GM12878 (cell line): ENCODE results near the gene COPZ1. TPM values are rescaled to one million over a fixed set of nuclear protein-coding genes. Genes with fewer than 3 reads are reported as not detected.

Experiments
- ATAC-seq: fragments of 200-7000 bp; cut with Tn5 transposase; 3 replicates; pipeline ENCODE4 v1.9.1; 2020; ENCODE audit warnings: mild to moderate bottlenecking, moderate library complexity
- BruUV-seq: library from RNA; stranded (reverse); fragments of 400-500 nt; replicated peaks from 2 replicates; lab custom pipeline; 2021; lab: Mats Ljungman, UMichigan
- CTCF ChIA-PET: fragments of 300-600 bp; sonication (Branson Sonifier 250); formaldehyde crosslinking; extraction: SDS; loops from one replicate; lab custom pipeline; 2021; ENCODE audit warnings: inconsistent platforms; lab: Yijun Ruan, JAX
- POLR2A ChIA-PET: fragments of 350-600 bp; formaldehyde crosslinking; extraction: SDS; loops from one replicate; lab custom pipeline; 2021; ENCODE audit warnings: inconsistent platforms; lab: Charles Lee
- RAD21 ChIA-PET: fragments of 300-600 bp; sonication (Branson Sonifier 250); formaldehyde crosslinking; loops from one replicate; lab custom pipeline; 2023; ENCODE audit warnings: antibody characterized with exemption; ENCODE audit not compliant: unreplicated experiment; lab: Charles Lee
- SMC1A ChIA-PET: fragments of 300-600 bp; sonication (Branson Sonifier 250); formaldehyde crosslinking; loops from one replicate; lab custom pipeline; 2023; ENCODE audit not compliant: unreplicated experiment, uncharacterized antibody; lab: Charles Lee
- DNase-seq: peaks from one replicate; pipeline ENCODE4 v3.0.0-alpha.2; 2011; ENCODE audit warnings: low read depth, low spot score
- FAIRE-seq: peaks from 3 replicates; lab custom pipeline; 2011; peaks lifted over from hg19 to GRCh38; lab: Jason Lieb, UNC
- H2AFZ ChIP-seq: 2 replicates; pipeline ENCODE4 v1.6.0; 2011; ENCODE audit warnings: low read depth, low read length, control low read depth; ENCODE audit not compliant: control insufficient read depth
- H3K27ac ChIP-seq: 2 replicates; pipeline ENCODE4 v1.5.1; 2011; ENCODE audit warnings: control low read depth; ENCODE audit not compliant: control insufficient read depth, insufficient read depth
- H3K27me3 ChIP-seq, 2 experiments: replicated peaks in 1 of 2; 2 replicates each; pipeline versions ENCODE4 v1.6.0 to v1.6.1; 2011; ENCODE audit warnings: low read length in 1 of 2; ENCODE audit not compliant: control insufficient read depth in 2 of 2, insufficient read depth in 2 of 2
- H3K36me3 ChIP-seq, 2 experiments: 2 replicates each; pipeline ENCODE4 v1.5.1; 2011; ENCODE audit warnings: low read length in 1 of 2; ENCODE audit not compliant: control insufficient read depth in 2 of 2, insufficient read depth in 2 of 2
- H3K4me1 ChIP-seq: 2 replicates; pipeline ENCODE4 v1.6.1; 2011; ENCODE audit warnings: mild to moderate bottlenecking, low read length, moderate library complexity, mixed read lengths; ENCODE audit not compliant: control insufficient read depth, insufficient read depth
- H3K4me2 ChIP-seq: 2 replicates; pipeline ENCODE4 v1.6.0; 2011; ENCODE audit warnings: control low read depth; ENCODE audit not compliant: control insufficient read depth, insufficient read depth
- H3K4me3 ChIP-seq: fragments of 200-600 bp; sonication (generic); 2 replicates; pipeline ENCODE4 v1.5.1; 2016
- H3K79me2 ChIP-seq: 2 replicates; pipeline ENCODE4 v1.6.0; 2011; ENCODE audit warnings: low read length; ENCODE audit not compliant: control insufficient read depth, insufficient read depth
- H3K9ac ChIP-seq: 2 replicates; pipeline ENCODE4 v1.8.0; 2011; ENCODE audit warnings: low read length, control low read depth, mixed read lengths; ENCODE audit not compliant: control insufficient read depth, insufficient read depth
- H3K9me3 ChIP-seq: replicated peaks from 3 replicates; pipeline ENCODE4 v1.5.1; 2011; ENCODE audit warnings: mild to moderate bottlenecking, low read length; ENCODE audit not compliant: control insufficient read depth, insufficient read depth
- H4K20me1 ChIP-seq: 2 replicates; pipeline ENCODE4 v1.6.0; 2011; ENCODE audit not compliant: control insufficient read depth, insufficient read depth
- EP300 ChIP-seq, 2 experiments: fragments of 150-350 bp in 1 of 2; IDR thresholded peaks; 2 replicates each; pipeline ENCODE4 v1.6.1; 2011 to 2012; ENCODE audit warnings: low read depth in 2 of 2, low read length in 2 of 2, borderline replicate concordance in 1 of 2, improper control_type of control experiment in 1 of 2, inconsistent platforms in 1 of 2; ENCODE audit not compliant: control insufficient read depth in 1 of 2
- EZH2 ChIP-seq: IDR thresholded peaks from 2 replicates; pipeline ENCODE4 v1.6.1; 2012; ENCODE audit warnings: low read depth, mild to moderate bottlenecking, control low read depth, inconsistent platforms, low read length, borderline replicate concordance; ENCODE audit not compliant: control insufficient read depth
- HDAC6 ChIP-seq: fragments of 200-600 bp; sonication (generic); IDR thresholded peaks from one replicate; pipeline ENCODE4 v1.8.0; 2017; ENCODE audit warnings: antibody characterized with exemption; ENCODE audit not compliant: unreplicated experiment
- LARP7 ChIP-seq: fragments of 450-650 bp; IDR thresholded peaks from 2 replicates; pipeline ENCODE4 v1.6.1; 2017; ENCODE audit warnings: mild to moderate bottlenecking
- NFYA ChIP-seq: IDR thresholded peaks from 2 replicates; pipeline ENCODE4 v1.6.1; 2011; ENCODE audit warnings: low read depth, mild to moderate bottlenecking, low read length, improper control_type of control experiment, borderline replicate concordance
- NFYB ChIP-seq: IDR thresholded peaks from 2 replicates; pipeline ENCODE4 v1.6.1; 2011; ENCODE audit warnings: low read depth, mild to moderate bottlenecking, low read length, improper control_type of control experiment, moderate library complexity; ENCODE audit not compliant: insufficient read depth
- RBBP5 ChIP-seq: fragments of 200-600 bp; sonication (generic); conservative IDR thresholded peaks from 2 replicates; pipeline ENCODE4 v1.6.1; 2016
- RUNX3 ChIP-seq: IDR thresholded peaks from 2 replicates; pipeline ENCODE4 v1.6.1; 2012; ENCODE audit warnings: low read length, inconsistent platforms
- TARDBP ChIP-seq: IDR thresholded peaks from 2 replicates; pipeline ENCODE4 v1.6.1; 2016; ENCODE audit warnings: borderline replicate concordance
- ZNF622 ChIP-seq: fragments of 450-650 bp; IDR thresholded peaks from 2 replicates; pipeline ENCODE4 v1.6.1; 2017; ENCODE audit warnings: mild to moderate bottlenecking, inconsistent platforms
- WGBS: methylation state at CpG from one replicate; pipeline ENCODE4 v1.1.6; 2016; ENCODE audit warnings: low lambda C conversion rate; ENCODE audit not compliant: insufficient replicate concordance, insufficient coverage; ENCODE audit errors: missing lambda C conversion rate; 5-methylcytosine and 5-hydroxymethylcytosine counted together
- in situ Hi-C: fragments of 300-500 bp; cut with MboI; formaldehyde crosslinking; loops from 9 replicates; pipeline ENCODE4 v1.14.3; 2018; ENCODE audit warnings: mixed read lengths
- intact Hi-C: fragments of 100-400 bp; cut with micrococcal nuclease; formaldehyde crosslinking; loops from one replicate; pipeline ENCODE4 v1.14.2; 2022; ENCODE audit not compliant: unreplicated experiment
- polyA plus RNA-seq, 11 experiments: library from polyadenylated mRNA; depleted of rRNA in 4 of 11; unstranded in 6 of 11; stranded (reverse) in 5 of 11; fragments of >200 nt; fragmentation: Nextera tagmentation in 4 of 11; fragmentation: Illumina TruSeq in 1 of 11; extraction: Ambion mirVana in 4 of 11; extraction: Trizol in 1 of 11; gene quantifications; 1 replicate in 1 of 11; 2 replicates in 10 of 11; pipeline versions ENCODE4 v1.2.1 to v1.2.3, GENCODE V29; 2011 to 2016; ENCODE audit warnings: inconsistent platforms in 2 of 11, missing spikeins in 2 of 11, low read depth in 1 of 11
- total RNA-seq, 4 experiments: library from RNA; depleted of rRNA in 3 of 4; stranded (reverse); fragments of >200 nt in 3 of 4; fragmentation: Illumina TruSeq in 1 of 4; extraction: Trizol in 1 of 4; gene quantifications; 2 replicates each; pipeline versions ENCODE4 v1.2.1 to v1.2.3, GENCODE V29; 2013 to 2021
- TF ChIP-seq, protein P1 (sequence below): IDR thresholded peaks from 2 replicates; pipeline ENCODE4 v1.6.1; 2012; ENCODE audit warnings: low read depth, low read length, improper control_type of control experiment
- TF ChIP-seq, protein P2 (sequence below): IDR thresholded peaks from 2 replicates; pipeline ENCODE4 v1.6.1; 2011; ENCODE audit warnings: mild to moderate bottlenecking, low read depth, low read length, moderate library complexity; ENCODE audit not compliant: insufficient replicate concordance
- TF ChIP-seq, protein P3 (sequence below): fragments of 450-650 bp; IDR thresholded peaks from 2 replicates; pipeline ENCODE4 v1.6.1; 2016; ENCODE audit warnings: mild to moderate bottlenecking
- TF ChIP-seq, protein P4 (sequence below): fragments of 450-650 bp; IDR thresholded peaks from 2 replicates; pipeline ENCODE4 v1.6.1; 2017; ENCODE audit warnings: low read depth, mild to moderate bottlenecking, moderate library complexity

COPZ1 gene
- total and polyA plus RNA-seq, 10 of the 15 experiments (the other 5 are each of a cell fraction or from before 2014, with no cell fraction given): 112 to 378 (median 184) TPM

DNA sequence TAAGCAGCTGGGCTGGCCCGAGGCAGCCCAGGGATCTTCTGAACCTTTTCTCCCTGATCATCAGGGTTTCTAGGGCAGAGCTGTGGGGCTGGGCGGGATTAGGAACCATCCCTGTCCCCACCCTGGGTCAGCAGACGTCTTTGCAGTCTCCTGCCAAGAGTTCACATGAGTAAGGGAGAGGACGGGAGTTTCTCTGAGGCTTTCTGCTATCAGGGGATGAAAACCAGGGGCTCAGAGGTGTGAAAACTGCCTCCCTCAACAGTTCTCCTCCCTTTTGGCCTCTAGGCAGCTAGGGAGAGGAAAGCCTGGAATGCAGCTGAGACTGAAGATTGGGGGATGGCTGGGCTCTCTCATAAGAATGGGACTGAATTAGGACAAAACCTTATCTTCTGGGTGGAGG is 51.7 kb downstream of the COPZ1 start:
- 19% methylated on average over 4 of the region's 4 CpGs for WGBS

More for the DNA sequence above, 51.7 kb downstream of the COPZ1 start:
- ChIA-PET POLR2A (no interaction called here), RAD21 (no interaction called here), SMC1A (interaction anchor here (0.5 to 1.1 kb wide), 2 partner anchors 40 to 50 kb away, joined by 3 to 4 read pairs; no protein-coding TSS in a partner anchor), CTCF (interaction anchor here (0.8 to 1.0 kb wide), 3 partner anchors 52 to 148 kb away, joined by 3 read pairs; partner anchors contain the start of gene COPZ1)
- H3K79me2 ChIP-seq: no peaks in the 10 kb centered on the region
- no TSS peak for BruUV-seq
- H3K27me3 ChIP-seq: no peaks in the 10 kb centered on the region
- intact Hi-C loops (loop anchor here (10.0 kb wide), 1 partner anchor 372 kb away; the partner anchor contains the start of genes HOXC8 and HOXC9), in situ Hi-C loops (no loop called here)
- FAIRE-seq (no peak), DNase-seq (no peak), ATAC-seq (no peak)
- H2AFZ ChIP-seq: no peak overlapping the region
- H3K9me3 ChIP-seq: no peaks in the 10 kb centered on the region
- H3K4me2 ChIP-seq: no peak overlapping the region
- H3K36me3 ChIP-seq: no peaks in the 10 kb centered on the region
- H3K27ac ChIP-seq: no peak overlapping the region
- H4K20me1 ChIP-seq: no peaks in the 10 kb centered on the region
- H3K4me1 ChIP-seq: peaks cover 8% of the 10 kb centered on the region; the same call in 1 of the 2 replicates
- H3K9ac ChIP-seq: no peak overlapping the region
- no peak overlapping the region for H3K4me3 ChIP-seq
- TF ChIP-seq HDAC6: no peak
- TF ChIP-seq EP300 (IDR thresholded peaks at IDR 0.05; ENCODE audit: borderline replicate concordance in 1 of 2, control insufficient read depth in 1 of 2, low read depth in 2 of 2, low read length in 2 of 2): no peak
- no peak for TF ChIP-seq LARP7
- TF ChIP-seq EZH2: no peak
- no peak for TF ChIP-seq ZNF622
- TF ChIP-seq NFYA: no peak
- TF ChIP-seq, protein P1, sequence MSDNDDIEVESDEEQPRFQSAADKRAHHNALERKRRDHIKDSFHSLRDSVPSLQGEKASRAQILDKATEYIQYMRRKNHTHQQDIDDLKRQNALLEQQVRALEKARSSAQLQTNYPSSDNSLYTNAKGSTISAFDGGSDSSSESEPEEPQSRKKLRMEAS: no peak
- TF ChIP-seq TARDBP: no peak
- TF ChIP-seq, protein P2, sequence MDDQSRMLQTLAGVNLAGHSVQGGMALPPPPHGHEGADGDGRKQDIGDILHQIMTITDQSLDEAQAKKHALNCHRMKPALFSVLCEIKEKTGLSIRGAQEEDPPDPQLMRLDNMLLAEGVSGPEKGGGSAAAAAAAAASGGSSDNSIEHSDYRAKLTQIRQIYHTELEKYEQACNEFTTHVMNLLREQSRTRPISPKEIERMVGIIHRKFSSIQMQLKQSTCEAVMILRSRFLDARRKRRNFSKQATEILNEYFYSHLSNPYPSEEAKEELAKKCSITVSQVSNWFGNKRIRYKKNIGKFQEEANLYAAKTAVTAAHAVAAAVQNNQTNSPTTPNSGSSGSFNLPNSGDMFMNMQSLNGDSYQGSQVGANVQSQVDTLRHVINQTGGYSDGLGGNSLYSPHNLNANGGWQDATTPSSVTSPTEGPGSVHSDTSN: no peak
- no peak for TF ChIP-seq NFYB
- no peak for TF ChIP-seq RUNX3
- TF ChIP-seq, protein P3, sequence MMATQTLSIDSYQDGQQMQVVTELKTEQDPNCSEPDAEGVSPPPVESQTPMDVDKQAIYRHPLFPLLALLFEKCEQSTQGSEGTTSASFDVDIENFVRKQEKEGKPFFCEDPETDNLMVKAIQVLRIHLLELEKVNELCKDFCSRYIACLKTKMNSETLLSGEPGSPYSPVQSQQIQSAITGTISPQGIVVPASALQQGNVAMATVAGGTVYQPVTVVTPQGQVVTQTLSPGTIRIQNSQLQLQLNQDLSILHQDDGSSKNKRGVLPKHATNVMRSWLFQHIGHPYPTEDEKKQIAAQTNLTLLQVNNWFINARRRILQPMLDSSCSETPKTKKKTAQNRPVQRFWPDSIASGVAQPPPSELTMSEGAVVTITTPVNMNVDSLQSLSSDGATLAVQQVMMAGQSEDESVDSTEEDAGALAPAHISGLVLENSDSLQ: no peak
- no peak for TF ChIP-seq RBBP5
- TF ChIP-seq, protein P4, sequence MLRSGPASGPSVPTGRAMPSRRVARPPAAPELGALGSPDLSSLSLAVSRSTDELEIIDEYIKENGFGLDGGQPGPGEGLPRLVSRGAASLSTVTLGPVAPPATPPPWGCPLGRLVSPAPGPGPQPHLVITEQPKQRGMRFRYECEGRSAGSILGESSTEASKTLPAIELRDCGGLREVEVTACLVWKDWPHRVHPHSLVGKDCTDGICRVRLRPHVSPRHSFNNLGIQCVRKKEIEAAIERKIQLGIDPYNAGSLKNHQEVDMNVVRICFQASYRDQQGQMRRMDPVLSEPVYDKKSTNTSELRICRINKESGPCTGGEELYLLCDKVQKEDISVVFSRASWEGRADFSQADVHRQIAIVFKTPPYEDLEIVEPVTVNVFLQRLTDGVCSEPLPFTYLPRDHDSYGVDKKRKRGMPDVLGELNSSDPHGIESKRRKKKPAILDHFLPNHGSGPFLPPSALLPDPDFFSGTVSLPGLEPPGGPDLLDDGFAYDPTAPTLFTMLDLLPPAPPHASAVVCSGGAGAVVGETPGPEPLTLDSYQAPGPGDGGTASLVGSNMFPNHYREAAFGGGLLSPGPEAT: no peak
